ENCODE data around the gene ZNF668. TPM values are rescaled to one million over a fixed set of nuclear protein-coding genes. Genes with fewer than 3 reads are reported as not detected.

The ZNF668 gene
- total RNA-seq, 2 experiments from 2014 or later, result 16.2 to 18.8 TPM

GRCh38 chr16:31110106-31111034 is 36.3 kb upstream of the ZNF668 start:
- H3K4me1 Mint-ChIP-seq (ENCODE audit: low read depth), result peaks cover 38% of the 10 kb centered on the region
- H3K4me3 Mint-ChIP-seq, result peak overlapping the region; percentile 79
- TF ChIP-seq CTCF (IDR thresholded peaks at IDR 0.05), result no peak
- ATAC-seq (no peak), DNase-seq (no peak)
- H3K27me3 Mint-ChIP-seq, result no peaks in the 10 kb centered on the region
- CTCF ChIA-PET, result interaction anchor here (1.1 kb wide), 1 partner anchor 32 kb away, joined by 6 read pairs; no protein-coding TSS in a partner anchor
- POLR2A ChIA-PET, result interaction anchor here (0.7 kb wide), 1 partner anchor 70 kb away, joined by 3 read pairs; the partner anchor contains the start of gene FUS
- peaks cover 18% of the 10 kb centered on the region for H3K36me3 Mint-ChIP-seq (ENCODE audit: low read depth)
- no peaks in the 10 kb centered on the region for H3K9me3 Mint-ChIP-seq
- H3K27ac Mint-ChIP-seq, result peak overlapping the region; percentile 17
- intact Hi-C loops (cut with micrococcal nuclease), result loop anchor here (10.0 kb wide), 1 partner anchor 64 kb away; no protein-coding TSS in a partner anchor

DNA sequence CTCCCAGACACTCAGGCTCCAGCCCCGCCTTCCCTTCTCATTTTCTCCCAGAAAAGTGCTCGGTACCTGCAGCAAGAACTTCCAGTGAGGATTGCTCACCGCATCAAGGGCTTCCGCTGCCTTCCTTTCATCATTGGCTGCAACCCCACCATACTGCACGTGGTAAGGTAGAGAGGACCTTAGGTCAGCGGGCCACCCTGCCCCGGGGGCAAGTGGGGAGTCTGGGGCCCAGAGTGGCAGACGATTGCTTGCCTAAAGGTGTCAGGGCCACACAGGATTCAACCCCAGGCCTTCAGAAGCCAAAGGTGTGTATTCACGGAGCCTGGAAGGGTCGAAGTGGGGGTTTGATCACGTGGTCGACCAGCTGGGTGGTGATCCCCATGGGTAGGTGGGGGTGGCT is 35.6 kb upstream of the ZNF668 start:
- H3K9me3 Mint-ChIP-seq, result no peaks in the 10 kb centered on the region
- TF ChIP-seq CTCF (IDR thresholded peaks at IDR 0.05), result no peak
- no peak for ATAC-seq
- ChIA-PET CTCF (interaction anchor here (1.1 kb wide), 1 partner anchor 33 kb away, joined by 6 read pairs; no protein-coding TSS in a partner anchor), POLR2A (no interaction called here)
- H3K36me3 Mint-ChIP-seq (ENCODE audit: low read depth), result peaks cover 18% of the 10 kb centered on the region
- H3K27ac Mint-ChIP-seq, result peak overlapping the region; percentile 65
- DNase-seq, result no peak
- H3K4me3 Mint-ChIP-seq, result peak overlapping the region; percentile 79
- H3K27me3 Mint-ChIP-seq, result no peaks in the 10 kb centered on the region
- peaks cover 38% of the 10 kb centered on the region for H3K4me1 Mint-ChIP-seq (ENCODE audit: low read depth)
- intact Hi-C loops (cut with micrococcal nuclease), result loop anchor here (10.0 kb wide), 1 partner anchor 65 kb away; no protein-coding TSS in a partner anchor

- intact Hi-C loops (cut with micrococcal nuclease), result no loop called here
- no peaks in the 10 kb centered on the region for H3K27me3 Mint-ChIP-seq
- H3K27ac Mint-ChIP-seq, result peak overlapping the region; percentile 65
- ATAC-seq (no peak), DNase-seq (no peak)
- peaks cover 18% of the 10 kb centered on the region for H3K36me3 Mint-ChIP-seq (ENCODE audit: low read depth)
- CTCF ChIA-PET, result interaction anchor here (1.1 kb wide), 1 partner anchor 33 kb away, joined by 6 read pairs; no protein-coding TSS in a partner anchor
- peak overlapping the region; percentile 79 for H3K4me3 Mint-ChIP-seq
- POLR2A ChIA-PET, result interaction anchor here (0.6 to 2.8 kb wide), 4 partner anchors 9 to 71 kb away, joined by 3 to 15 read pairs (median 4); partner anchors contain the start of genes FUS, KAT8 and VKORC1
- peaks cover 38% of the 10 kb centered on the region for H3K4me1 Mint-ChIP-seq (ENCODE audit: low read depth)
- H3K9me3 Mint-ChIP-seq, result no peaks in the 10 kb centered on the region
- TF ChIP-seq CTCF (IDR thresholded peaks at IDR 0.05), result no peak
These were observed 34.9 kb upstream of the ZNF668 start for GRCh38 chr16:31108794-31109558.

- Mint-ChIP-seq H3K27me3 (no peaks in the 10 kb centered on the region), H3K9me3 (no peaks in the 10 kb centered on the region), H3K36me3 (ENCODE audit: low read depth) (peaks cover 18% of the 10 kb centered on the region), H3K27ac (peak within 1 kb of the TSS; percentile 90), H3K4me3 (peak within 1 kb of the TSS; percentile 81), H3K4me1 (ENCODE audit: low read depth) (peaks cover 34% of the 10 kb centered on the region)
- ATAC-seq (peak; percentile 77), DNase-seq (peak; percentile 89)
- intact Hi-C loops (cut with micrococcal nuclease), result no loop called here
- no peak for TF ChIP-seq CTCF (IDR thresholded peaks at IDR 0.05)
- CTCF ChIA-PET, result interaction anchor here (1.4 to 1.9 kb wide), 2 partner anchors 34 to 36 kb away, joined by 3 to 9 read pairs; no protein-coding TSS in a partner anchor
- POLR2A ChIA-PET, result interaction anchor here (0.6 to 2.8 kb wide), 7 partner anchors 9 to 72 kb away, joined by 3 to 15 read pairs (median 4); partner anchors contain the start of genes FUS, KAT8 and VKORC1
These were observed 34.2 kb upstream of the ZNF668 start, which contains the start of gene BCKDK for GRCh38 chr16:31108035-31108793. BCKDK (plus strand) TSS chr16:31108386; CDS start chr16:31109224, 838 bp downstream.
